Fibroblast of the aortic adventitia (primary cell): Measurements from ENCODE around the gene WDR7. TPM values are rescaled to one million over a fixed set of nuclear protein-coding genes. Genes with fewer than 3 reads are reported as not detected.

Source experiments
- DNase-seq: peaks from one replicate; pipeline ENCODE4 v3.0.0-alpha.2; 2010; ENCODE audit warnings: low read depth
- H3K4me3 ChIP-seq: 2 replicates; pipeline ENCODE4 v1.5.1; 2011; ENCODE audit warnings: low read depth, mild to moderate bottlenecking, control low read depth, low read length, moderate library complexity
- CTCF ChIP-seq: IDR thresholded peaks from 2 replicates; pipeline ENCODE4 v1.5.1; 2011; ENCODE audit warnings: mild to moderate bottlenecking, low read length, control low read depth, inconsistent platforms; ENCODE audit not compliant: insufficient read depth
- total RNA-seq: library from RNA; depleted of rRNA; stranded (reverse); fragments of >200 nt; gene quantifications from 2 replicates; pipeline ENCODE4 v1.2.3, GENCODE V29; 2012; ENCODE audit warnings: low replicate concordance

WDR7 gene
- total RNA-seq, 1 donor = 24.0 TPM

GRCh38 chr18:56662502-56662901 is 11.3 kb downstream of the WDR7 start:
- DNase-seq = no peak
- H3K4me3 ChIP-seq = no peak overlapping the region
- no peak for TF ChIP-seq CTCF

GRCh38 chr18:56662902-56663301 is 11.7 kb downstream of the WDR7 start:
- H3K4me3 ChIP-seq = no peak overlapping the region
- no peak for TF ChIP-seq CTCF
- DNase-seq = no peak

GRCh38 chr18:56672391-56672790 is 21.2 kb downstream of the WDR7 start:
- H3K4me3 ChIP-seq = no peak overlapping the region
- DNase-seq = no peak
- TF ChIP-seq CTCF = no peak

GRCh38 chr18:56672981-56673380 is 21.8 kb downstream of the WDR7 start:
- H3K4me3 ChIP-seq = no peak overlapping the region
- no peak for TF ChIP-seq CTCF
- DNase-seq = no peak

GRCh38 chr18:56676639-56677038 is 25.5 kb downstream of the WDR7 start:
- no peak overlapping the region for H3K4me3 ChIP-seq
- no peak for DNase-seq
- TF ChIP-seq CTCF = no peak

- no peak for DNase-seq
- H3K4me3 ChIP-seq = no peak overlapping the region
- no peak for TF ChIP-seq CTCF
Measured at GRCh38 chr18:56678836-56679565, 27.8 kb downstream of the WDR7 start.

GRCh38 chr18:56684277-56684676 is 33.1 kb downstream of the WDR7 start:
- no peak for TF ChIP-seq CTCF
- H3K4me3 ChIP-seq = no peak overlapping the region
- no peak for DNase-seq
